NOMO-1 treated with DMSO at 0.1 percent for 48 hours (cell line): ENCODE measurements around the gene TRH.

Source experiments
- DNase-seq: peaks from one replicate; lab custom pipeline; 2025; ENCODE audit not compliant: unreplicated experiment; lab: John Stamatoyannopoulos, UW

Gene TRH

DNA sequence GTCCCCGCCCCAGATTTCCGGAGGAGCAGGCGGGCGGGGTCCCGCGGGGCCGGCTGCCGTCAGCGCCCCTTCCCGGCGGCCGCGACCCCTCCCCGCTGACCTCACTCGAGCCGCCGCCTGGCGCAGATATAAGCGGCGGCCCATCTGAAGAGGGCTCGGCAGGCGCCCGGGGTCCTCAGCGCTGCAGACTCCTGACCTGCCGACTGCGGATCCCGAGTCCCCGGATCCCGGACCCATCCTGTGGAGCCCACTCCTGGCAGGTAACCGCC is at the start of gene TRH:
TSS of gene TRH (plus strand) at position 157 of the 269 bp plus-strand sequence. CDS start 1,097 bp downstream, outside the sequence.
- no peak for DNase-seq

- no peak for DNase-seq
These were observed 47.4 kb upstream of the TRH start for GRCh38 chr3:129927072-129927471.

GRCh38 chr3:129929383-129929782 is 45.1 kb upstream of the TRH start:
- no peak for DNase-seq

DNA sequence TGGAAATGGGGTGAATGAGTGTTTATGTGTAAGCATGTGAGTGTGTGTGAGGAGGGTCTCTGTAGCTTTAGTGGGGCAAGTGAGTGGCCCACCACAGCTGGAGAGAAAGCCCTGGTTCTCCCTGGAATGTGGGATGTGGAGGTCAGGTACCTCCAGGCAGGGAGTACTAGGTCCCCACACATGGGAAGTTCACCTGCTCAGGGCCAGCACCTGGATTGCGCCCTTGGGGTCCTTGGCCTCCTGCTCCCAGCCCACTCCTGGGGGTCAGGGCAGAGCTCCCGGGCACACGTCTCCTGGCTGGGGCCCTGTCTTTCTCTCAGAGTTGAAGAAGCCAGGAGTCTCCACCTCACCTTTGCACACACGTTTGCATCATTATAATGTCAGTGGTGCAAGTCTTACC is 41.0 kb upstream of the TRH start:
- DNase-seq = no peak

- DNase-seq = peak; percentile 34
These were observed 40.0 kb upstream of the TRH start for GRCh38 chr3:129934234-129935123.

DNA sequence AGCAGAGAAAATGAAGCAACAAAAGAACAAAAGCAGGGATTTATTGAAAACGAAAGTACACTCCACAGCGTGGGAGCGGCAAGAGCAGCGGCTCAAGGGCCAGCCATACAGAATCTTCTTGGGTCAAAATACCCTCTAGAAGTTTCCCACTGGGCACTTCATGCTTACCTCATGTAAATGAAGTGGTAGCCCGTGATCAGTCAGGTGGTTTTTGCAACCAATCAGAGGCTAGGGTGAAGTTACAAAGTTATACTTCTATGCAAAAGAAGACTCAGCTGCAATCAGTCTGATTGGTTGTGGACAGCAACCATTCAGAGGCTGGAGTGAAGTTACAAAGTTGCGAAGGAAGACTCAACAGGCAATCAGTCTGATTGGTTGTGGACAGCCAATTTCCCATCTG is 37.8 kb upstream of the TRH start:
- peak; percentile 93 for DNase-seq

DNA sequence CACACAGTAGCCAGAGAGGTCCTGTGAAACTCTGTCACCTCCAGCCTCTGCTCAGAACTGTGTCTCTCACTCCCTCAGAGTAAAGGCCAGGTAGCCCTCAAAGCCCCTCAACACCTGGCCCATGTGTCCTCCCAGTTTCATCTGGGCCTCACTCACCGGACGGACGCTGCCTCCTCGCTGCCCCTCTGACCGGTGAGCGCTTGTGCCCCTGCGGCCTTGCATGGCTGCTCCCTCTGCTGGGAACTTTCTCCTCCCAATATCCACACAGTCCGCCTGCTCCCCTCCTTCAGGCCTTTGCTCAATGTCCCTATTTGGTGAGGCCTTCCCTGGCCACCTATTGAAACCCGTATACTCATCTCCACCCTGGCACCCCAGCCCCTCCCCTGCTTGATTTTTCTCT is 36.8 kb upstream of the TRH start:
- DNase-seq = no peak

DNA sequence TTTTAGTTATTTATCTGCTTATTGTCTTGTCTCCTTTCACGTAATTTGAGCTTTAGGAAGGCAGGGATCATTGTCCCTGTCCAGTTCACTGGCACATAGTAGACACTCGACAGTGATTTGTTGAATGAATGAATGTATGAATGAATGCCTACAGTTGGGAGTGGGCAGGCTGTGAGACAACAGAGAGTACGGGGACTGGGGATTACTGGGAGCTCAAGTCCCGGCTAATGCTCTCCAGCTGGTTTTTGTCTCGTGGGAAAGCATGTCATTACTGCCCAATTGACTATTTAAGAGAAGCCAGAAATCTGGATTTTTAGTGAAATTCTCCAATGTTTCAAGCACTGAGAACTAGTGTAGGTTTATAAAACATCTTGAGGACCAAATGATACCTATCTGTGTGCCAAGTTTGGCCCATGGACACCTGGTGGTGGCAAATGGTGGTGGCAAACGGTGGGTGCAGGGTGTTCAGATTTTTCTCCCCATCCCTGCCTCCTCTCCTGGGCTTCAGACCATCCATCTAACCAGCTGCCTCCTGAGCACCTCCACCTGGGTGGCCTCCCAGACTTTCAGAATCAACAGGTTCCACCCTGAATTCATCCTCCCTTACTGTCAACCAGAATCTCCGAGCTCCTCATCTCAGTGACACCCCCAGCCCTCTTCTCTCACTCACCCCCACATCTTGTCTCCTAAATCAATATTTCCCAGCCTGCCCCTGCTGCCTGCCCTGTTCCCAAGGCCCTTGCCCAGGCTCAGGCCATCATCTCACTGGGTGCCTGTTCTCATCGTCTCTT is 36.2 kb upstream of the TRH start:
- no peak for DNase-seq

DNA sequence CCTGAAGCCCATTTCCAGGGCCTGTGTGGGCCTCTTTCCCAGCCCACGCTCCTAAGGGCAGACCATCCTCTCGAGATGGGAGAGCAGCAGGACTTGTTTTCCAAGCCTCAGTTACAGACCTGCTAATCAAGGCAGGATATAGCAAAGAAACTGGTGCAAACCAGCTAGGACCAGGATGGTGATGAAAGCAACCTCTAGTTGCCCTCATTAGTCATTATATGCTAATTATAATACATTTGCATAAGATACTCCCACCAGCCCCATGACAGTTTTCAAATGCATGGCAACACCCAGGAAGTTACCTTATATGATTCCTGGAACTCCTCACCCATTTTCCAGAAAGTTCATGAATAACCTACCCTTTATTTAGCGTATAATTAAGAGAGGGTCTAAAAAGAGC is 34.4 kb upstream of the TRH start:
- no peak for DNase-seq

GRCh38 chr3:129942296-129942695 is 32.2 kb upstream of the TRH start:
- DNase-seq = peak; percentile 69

- DNase-seq = no peak
These were observed 31.5 kb upstream of the TRH start for GRCh38 chr3:129943020-129943419.

- no peak for DNase-seq
These were observed 29.8 kb upstream of the TRH start for GRCh38 chr3:129944709-129945108.

DNA sequence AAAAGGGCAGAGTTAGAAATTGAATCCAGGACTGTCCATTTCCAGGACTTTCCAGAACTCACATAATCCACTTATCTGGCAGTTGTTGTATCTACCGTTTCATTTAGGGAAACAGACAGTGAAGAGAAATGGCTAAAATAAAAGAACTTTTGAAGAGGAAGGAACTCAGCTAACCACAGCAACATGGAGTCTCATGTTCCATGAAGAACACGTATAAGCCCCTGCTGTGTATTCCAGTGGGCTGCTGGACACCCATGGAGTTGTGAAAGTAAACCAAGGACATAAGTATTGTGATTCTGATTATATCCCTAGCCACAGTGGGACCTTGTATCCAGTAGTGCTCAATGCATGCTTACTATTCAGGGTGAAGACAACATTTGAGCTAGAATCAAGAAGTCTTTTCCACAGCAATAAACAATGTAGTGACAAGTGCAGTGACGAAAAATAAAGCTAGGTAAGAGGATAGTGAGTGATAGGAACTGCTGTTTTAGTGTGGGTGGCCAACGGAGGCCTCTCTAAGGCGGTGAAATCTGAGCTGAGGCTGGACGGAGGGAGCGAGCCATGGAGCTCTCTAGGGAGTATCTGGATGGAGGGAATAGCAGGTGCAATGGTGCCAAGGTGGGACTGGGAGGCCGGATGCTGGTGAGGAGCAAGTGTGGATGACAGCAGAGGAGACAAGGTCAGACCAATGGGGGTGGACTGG is 26.8 kb upstream of the TRH start:
- DNase-seq = peak; percentile 65

DNA sequence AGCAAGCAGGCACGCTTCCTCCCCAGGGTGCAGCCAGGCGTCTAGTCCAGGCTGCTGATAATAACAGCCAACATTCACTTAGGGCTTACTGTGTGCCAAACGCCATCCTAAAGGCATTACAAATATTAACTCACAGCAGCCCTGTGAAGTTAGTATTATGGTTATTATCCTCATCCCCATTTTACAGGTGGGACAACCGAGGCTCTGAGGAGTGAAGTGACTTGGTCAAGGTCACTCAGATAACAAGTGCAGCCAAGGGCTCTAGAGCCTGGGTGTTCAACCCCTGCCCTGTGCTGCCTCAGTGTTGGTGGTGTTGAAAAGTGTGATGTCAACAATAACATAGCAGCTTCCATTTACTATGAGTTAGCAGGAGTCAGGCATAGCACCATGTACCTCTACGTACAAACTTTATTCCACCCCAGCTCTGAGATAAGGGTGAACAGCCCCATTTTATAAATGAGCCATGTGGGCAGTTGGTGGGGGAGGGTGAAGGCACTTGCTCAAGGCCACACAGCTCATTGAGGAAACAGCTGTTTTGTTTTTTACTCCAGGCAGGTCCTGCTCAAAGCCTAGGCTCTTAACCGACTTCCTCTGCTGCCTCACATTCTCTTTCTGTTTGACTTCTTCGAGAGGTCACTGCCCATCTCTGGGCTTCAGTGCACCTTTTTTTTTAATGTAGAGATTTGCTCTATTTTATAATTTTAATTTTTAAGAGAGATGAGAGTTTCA is 24.0 kb upstream of the TRH start:
- peak; percentile 90 for DNase-seq

- no peak for DNase-seq
These were observed 21.8 kb upstream of the TRH start for GRCh38 chr3:129952556-129953355.

DNA sequence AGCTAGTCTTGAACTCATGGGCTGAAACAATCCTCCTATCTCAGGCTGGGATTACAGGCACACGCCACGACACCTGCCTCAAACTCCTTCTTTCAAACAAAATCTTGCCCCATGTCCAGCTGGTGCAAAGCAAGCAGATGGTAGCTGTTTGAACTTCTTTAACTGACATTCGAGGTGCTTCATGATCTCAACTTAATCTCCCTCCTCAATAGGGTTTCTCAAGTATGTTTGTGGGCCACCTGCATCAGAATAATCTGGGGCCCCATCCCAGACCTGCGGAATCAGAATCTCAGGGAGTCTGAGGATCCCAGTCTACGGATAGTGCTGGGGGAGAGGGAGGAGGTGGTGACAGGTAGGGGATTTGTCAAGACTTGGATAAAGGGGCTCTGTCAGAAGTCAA is 20.9 kb upstream of the TRH start:
- DNase-seq = no peak

GRCh38 chr3:129954514-129954913 is 20.0 kb upstream of the TRH start:
- peak; percentile 95 for DNase-seq

- no peak for DNase-seq
These were observed 17.6 kb upstream of the TRH start for GRCh38 chr3:129956936-129957335.

DNA sequence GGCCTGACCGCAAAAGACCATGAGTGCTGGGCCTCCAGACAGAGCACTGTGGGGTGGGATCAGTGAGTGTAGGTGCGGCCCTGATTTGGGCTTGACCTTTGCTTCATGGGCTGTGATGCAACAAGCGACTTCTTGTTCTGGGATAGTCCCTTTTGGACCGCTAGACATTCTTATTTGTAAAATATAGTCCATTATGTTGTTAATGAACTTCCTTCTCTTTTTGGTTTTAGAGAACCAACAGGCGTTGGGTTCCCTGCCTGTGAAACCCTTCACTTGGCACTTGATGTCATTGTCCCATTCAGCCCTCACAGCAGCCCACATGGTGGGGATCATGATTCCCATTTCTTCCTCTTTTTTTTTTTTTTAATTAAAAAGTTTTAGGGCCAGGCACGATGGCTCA is 15.8 kb upstream of the TRH start:
- peak; percentile 72 for DNase-seq

DNA sequence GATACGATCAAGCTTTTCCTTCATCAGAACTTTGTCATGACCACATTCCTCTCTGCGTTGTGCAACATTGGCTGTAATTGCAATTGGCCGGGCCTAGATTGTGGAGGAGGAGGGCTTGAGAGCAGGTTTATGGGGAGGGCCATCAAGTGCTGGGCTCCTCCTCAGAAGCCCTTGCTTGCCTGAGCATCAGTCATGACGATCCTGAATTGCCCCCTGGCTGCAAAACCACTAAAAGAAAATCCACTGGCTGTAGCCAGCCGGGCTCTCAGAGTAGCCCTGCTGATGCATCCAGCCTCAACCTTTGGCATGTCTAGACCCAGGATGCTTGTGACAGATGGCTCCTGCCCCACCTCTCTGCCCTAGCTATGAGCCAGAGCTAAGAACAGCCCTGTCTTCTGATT is 13.4 kb upstream of the TRH start:
- peak; percentile 38 for DNase-seq
